PFSK-1 (cell line): ENCODE results near the gene VPS52.

ENCODE experiments used
- SIN3A ChIP-seq: IDR thresholded peaks from 2 replicates; pipeline ENCODE4 v1.6.1; 2012; ENCODE audit warnings: mild to moderate bottlenecking, low read length, moderate library complexity, borderline replicate concordance; ENCODE audit not compliant: insufficient read depth
- TAF1 ChIP-seq: IDR thresholded peaks from 2 replicates; pipeline ENCODE4 v1.6.1; 2012; ENCODE audit warnings: low read length, control low read depth, borderline replicate concordance; ENCODE audit not compliant: insufficient read depth

DNA sequence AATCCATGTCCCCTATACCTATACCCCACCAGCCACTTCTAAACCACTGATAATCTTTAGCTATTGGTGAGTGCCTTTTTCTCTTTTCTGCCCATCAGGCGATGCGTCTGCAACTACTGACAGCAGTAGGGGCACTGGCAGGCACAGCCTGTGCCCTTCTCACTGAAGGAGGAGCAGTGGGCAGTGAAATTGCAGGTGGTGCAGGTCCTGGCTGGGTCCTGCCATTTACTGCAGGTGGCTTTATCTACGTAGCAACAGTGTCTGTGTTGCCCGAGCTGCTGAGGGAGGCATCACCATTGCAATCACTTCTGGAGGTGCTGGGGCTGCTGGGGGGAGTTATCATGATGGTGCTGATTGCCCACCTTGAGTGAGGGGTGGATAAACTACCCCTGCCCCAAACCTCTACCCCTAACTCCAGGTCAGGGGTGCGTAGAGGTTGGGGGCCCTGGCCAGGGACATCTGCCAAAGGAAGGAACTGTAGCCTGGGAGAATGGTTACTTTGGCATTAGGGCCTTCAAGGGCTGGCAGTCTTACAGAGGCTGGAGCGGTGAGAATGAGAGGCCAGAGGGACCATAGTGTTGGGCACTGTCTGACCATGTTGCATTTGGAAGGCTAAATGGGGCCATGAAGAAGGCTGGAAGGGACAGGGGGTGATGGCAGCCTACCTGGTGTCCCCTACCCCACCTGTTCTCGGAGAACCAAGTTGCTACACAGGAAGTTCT lies 68.1 kb downstream of the VPS52 start:
- TF ChIP-seq TAF1 (no peak), SIN3A (no peak)
